ENCODE measurements around the gene RNF157.
A peak's percentile ranks its signal among the peaks of the same experiment; 100 is the strongest.

The RNF157 gene

GRCh38 chr17:76154936-76155845 is 85.1 kb downstream of the RNF157 start:
- DNase-seq, result no peak

- DNase-seq, result no peak
Measured at GRCh38 chr17:76154292-76154691, 86.0 kb downstream of the RNF157 start.

GRCh38 chr17:76153640-76154039 is 86.7 kb downstream of the RNF157 start:
- DNase-seq, result no peak

GRCh38 chr17:76153202-76153601 is 87.1 kb downstream of the RNF157 start:
- DNase-seq, result no peak

GRCh38 chr17:76152591-76152990 is 87.7 kb downstream of the RNF157 start:
- DNase-seq, result no peak

- DNase-seq, result peak; percentile 26
Measured at GRCh38 chr17:76151896-76152454, 88.3 kb downstream of the RNF157 start.

GRCh38 chr17:76150712-76151622 is 89.3 kb downstream of the RNF157 start:
- DNase-seq, result no peak

GRCh38 chr17:76149214-76149613 is 91.1 kb downstream of the RNF157 start:
- no peak for DNase-seq

- DNase-seq, result no peak
Measured at GRCh38 chr17:76148015-76148326, 92.3 kb downstream of the RNF157 start.

- no peak for DNase-seq
Measured at GRCh38 chr17:76147211-76148014, 92.9 kb downstream of the RNF157 start.

GRCh38 chr17:76146053-76146851 is 94.0 kb downstream of the RNF157 start:
- no peak for DNase-seq

GRCh38 chr17:76145231-76146052 is 94.9 kb downstream of the RNF157 start:
- peak; percentile 56 for DNase-seq

- DNase-seq, result no peak
Measured at GRCh38 chr17:76142585-76143041, 97.7 kb downstream of the RNF157 start.

GRCh38 chr17:76142039-76142584 is 98.2 kb downstream of the RNF157 start:
- no peak for DNase-seq

GRCh38 chr17:76141212-76142038 is 98.9 kb downstream of the RNF157 start, which contains the start of gene FOXJ1:
Gene FOXJ1 (minus strand): TSS chr17:76141245. CDS start chr17:76140395, 850 bp downstream.
- DNase-seq, result peak; percentile 87

- no peak for DNase-seq
Measured at GRCh38 chr17:76140661-76141211, 99.6 kb downstream of the RNF157 start.

GRCh38 chr17:76139801-76140660 is 100.3 kb downstream of the RNF157 start:
- DNase-seq, result no peak
